ENCODE results near the gene CREBL2. TPM values are rescaled to one million over a fixed set of nuclear protein-coding genes. Genes with fewer than 3 reads are reported as not detected.

The CREBL2 gene
- total and polyA plus RNA-seq, 2 of the 13 experiments (the other 11 are each of a cell fraction or from before 2014, with no cell fraction given), result 6.9 to 8.4 TPM

DNA sequence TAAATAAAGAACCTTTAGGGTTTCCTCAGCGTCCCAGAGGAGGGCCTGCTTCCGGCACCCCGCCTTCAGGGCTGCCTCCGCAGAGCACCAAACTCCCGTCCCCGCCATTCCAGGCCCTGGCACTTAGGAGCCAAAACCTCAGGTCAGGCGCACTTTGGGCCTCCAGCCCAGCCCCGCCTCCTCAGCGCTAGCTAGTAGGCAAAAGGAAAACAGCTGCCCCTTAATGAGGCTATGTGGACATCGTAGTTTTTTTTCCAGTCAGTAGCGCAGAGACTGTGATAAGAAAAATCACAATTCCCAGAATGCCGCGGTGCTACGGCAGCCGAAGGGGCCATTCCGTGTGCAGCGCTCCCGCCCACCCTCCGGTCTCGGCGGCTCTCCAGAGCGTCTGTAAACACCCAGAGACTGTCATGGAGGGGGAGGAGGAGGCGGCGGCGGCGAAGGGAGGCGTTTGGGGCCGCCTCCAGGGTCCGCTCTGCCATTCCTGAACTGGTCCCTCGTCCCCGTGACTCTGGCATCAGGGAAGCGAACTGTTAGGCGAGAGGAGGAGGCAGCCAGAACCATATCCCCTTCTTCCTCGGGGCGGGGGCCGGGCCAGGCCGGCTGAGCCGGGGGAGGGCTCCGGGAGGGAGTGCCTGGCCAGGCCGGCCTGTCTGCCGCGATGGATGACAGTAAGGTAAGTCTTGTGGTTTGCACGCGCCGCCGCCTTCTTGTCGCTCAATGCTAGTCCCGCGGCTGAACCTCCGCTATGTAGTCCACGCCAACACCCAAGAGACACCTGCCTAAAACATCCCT, at the start of gene CREBL2 (continued):
- TF ChIP-seq, protein P1, sequence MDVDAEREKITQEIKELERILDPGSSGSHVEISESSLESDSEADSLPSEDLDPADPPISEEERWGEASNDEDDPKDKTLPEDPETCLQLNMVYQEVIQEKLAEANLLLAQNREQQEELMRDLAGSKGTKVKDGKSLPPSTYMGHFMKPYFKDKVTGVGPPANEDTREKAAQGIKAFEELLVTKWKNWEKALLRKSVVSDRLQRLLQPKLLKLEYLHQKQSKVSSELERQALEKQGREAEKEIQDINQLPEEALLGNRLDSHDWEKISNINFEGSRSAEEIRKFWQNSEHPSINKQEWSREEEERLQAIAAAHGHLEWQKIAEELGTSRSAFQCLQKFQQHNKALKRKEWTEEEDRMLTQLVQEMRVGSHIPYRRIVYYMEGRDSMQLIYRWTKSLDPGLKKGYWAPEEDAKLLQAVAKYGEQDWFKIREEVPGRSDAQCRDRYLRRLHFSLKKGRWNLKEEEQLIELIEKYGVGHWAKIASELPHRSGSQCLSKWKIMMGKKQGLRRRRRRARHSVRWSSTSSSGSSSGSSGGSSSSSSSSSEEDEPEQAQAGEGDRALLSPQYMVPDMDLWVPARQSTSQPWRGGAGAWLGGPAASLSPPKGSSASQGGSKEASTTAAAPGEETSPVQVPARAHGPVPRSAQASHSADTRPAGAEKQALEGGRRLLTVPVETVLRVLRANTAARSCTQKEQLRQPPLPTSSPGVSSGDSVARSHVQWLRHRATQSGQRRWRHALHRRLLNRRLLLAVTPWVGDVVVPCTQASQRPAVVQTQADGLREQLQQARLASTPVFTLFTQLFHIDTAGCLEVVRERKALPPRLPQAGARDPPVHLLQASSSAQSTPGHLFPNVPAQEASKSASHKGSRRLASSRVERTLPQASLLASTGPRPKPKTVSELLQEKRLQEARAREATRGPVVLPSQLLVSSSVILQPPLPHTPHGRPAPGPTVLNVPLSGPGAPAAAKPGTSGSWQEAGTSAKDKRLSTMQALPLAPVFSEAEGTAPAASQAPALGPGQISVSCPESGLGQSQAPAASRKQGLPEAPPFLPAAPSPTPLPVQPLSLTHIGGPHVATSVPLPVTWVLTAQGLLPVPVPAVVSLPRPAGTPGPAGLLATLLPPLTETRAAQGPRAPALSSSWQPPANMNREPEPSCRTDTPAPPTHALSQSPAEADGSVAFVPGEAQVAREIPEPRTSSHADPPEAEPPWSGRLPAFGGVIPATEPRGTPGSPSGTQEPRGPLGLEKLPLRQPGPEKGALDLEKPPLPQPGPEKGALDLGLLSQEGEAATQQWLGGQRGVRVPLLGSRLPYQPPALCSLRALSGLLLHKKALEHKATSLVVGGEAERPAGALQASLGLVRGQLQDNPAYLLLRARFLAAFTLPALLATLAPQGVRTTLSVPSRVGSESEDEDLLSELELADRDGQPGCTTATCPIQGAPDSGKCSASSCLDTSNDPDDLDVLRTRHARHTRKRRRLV (CRISPR knock-in tag; IDR thresholded peaks at IDR 0.05), result no peak
- TF ChIP-seq NFYB (CRISPR knock-in tag; IDR thresholded peaks at IDR 0.05), result peak; percentile 18; the same call in 1 of the 2 replicates
- TF ChIP-seq ZFP36L1 (CRISPR knock-in tag; IDR thresholded peaks at IDR 0.05), result peak; percentile 92
- TF ChIP-seq ZKSCAN8 (CRISPR knock-in tag; IDR thresholded peaks at IDR 0.05; ENCODE audit: borderline replicate concordance), result peak; percentile 67; the same call in 1 of the 2 replicates
- no peak for TF ChIP-seq SMARCE1 (IDR thresholded peaks at IDR 0.05; ENCODE audit: borderline replicate concordance)
- TF ChIP-seq GTF3A (CRISPR knock-in tag; conservative IDR thresholded peaks at IDR 0.05), result no peak
- peak; percentile 57; the same call in 1 of the 2 replicates for TF ChIP-seq MTA1 (CRISPR knock-in tag; IDR thresholded peaks at IDR 0.05; ENCODE audit: borderline replicate concordance)
- no peak for TF ChIP-seq TEAD2 (CRISPR knock-in tag; IDR thresholded peaks at IDR 0.05)
- TF ChIP-seq, protein P2, sequence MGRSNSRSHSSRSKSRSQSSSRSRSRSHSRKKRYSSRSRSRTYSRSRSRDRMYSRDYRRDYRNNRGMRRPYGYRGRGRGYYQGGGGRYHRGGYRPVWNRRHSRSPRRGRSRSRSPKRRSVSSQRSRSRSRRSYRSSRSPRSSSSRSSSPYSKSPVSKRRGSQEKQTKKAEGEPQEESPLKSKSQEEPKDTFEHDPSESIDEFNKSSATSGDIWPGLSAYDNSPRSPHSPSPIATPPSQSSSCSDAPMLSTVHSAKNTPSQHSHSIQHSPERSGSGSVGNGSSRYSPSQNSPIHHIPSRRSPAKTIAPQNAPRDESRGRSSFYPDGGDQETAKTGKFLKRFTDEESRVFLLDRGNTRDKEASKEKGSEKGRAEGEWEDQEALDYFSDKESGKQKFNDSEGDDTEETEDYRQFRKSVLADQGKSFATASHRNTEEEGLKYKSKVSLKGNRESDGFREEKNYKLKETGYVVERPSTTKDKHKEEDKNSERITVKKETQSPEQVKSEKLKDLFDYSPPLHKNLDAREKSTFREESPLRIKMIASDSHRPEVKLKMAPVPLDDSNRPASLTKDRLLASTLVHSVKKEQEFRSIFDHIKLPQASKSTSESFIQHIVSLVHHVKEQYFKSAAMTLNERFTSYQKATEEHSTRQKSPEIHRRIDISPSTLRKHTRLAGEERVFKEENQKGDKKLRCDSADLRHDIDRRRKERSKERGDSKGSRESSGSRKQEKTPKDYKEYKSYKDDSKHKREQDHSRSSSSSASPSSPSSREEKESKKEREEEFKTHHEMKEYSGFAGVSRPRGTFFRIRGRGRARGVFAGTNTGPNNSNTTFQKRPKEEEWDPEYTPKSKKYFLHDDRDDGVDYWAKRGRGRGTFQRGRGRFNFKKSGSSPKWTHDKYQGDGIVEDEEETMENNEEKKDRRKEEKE (IDR thresholded peaks at IDR 0.05), result no peak
- peak; percentile 85; the same call in 1 of the 2 replicates for TF ChIP-seq ZNF788 (CRISPR knock-in tag; IDR thresholded peaks at IDR 0.05; ENCODE audit: borderline replicate concordance)
- peak; percentile 88 for TF ChIP-seq PHF20 (CRISPR knock-in tag; IDR thresholded peaks at IDR 0.05)
- TF ChIP-seq, protein P3, sequence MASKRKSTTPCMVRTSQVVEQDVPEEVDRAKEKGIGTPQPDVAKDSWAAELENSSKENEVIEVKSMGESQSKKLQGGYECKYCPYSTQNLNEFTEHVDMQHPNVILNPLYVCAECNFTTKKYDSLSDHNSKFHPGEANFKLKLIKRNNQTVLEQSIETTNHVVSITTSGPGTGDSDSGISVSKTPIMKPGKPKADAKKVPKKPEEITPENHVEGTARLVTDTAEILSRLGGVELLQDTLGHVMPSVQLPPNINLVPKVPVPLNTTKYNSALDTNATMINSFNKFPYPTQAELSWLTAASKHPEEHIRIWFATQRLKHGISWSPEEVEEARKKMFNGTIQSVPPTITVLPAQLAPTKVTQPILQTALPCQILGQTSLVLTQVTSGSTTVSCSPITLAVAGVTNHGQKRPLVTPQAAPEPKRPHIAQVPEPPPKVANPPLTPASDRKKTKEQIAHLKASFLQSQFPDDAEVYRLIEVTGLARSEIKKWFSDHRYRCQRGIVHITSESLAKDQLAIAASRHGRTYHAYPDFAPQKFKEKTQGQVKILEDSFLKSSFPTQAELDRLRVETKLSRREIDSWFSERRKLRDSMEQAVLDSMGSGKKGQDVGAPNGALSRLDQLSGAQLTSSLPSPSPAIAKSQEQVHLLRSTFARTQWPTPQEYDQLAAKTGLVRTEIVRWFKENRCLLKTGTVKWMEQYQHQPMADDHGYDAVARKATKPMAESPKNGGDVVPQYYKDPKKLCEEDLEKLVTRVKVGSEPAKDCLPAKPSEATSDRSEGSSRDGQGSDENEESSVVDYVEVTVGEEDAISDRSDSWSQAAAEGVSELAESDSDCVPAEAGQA (IDR thresholded peaks at IDR 0.05; ENCODE audit: low read depth), result peak; percentile 70; the same call in 1 of the 2 replicates
- TF ChIP-seq, protein P3 (CRISPR knock-in tag; IDR thresholded peaks at IDR 0.05; ENCODE audit: borderline replicate concordance), result 0 out of 2 replicates have a peak, but pooled peaks have one; percentile 3

Data from HepG2 (cell line).